CD14-positive monocyte (primary cell): Measurements from ENCODE around the gene CSNK1D. TPM values are rescaled to one million over a fixed set of nuclear protein-coding genes. Genes with fewer than 3 reads are reported as not detected.

Experiments used
- DNase-seq, 3 donors: peaks; one replicate each; pipeline ENCODE4 v3.0.0-alpha.2; 2011 to 2022
- H2AFZ ChIP-seq: 2 replicates; pipeline ENCODE4 v1.6.0; 2012; ENCODE audit warnings: mild to moderate bottlenecking, low read depth, low read length, inconsistent platforms; ENCODE audit not compliant: insufficient read depth, poor library complexity, severe bottlenecking
- H3K27ac ChIP-seq, 2 donors: 1 replicate in 1 of 2; 2 replicates in 1 of 2; pipeline ENCODE4 v1.5.1; 2012 to 2013; ENCODE audit warnings: low read length in 2 of 2, control low read depth in 1 of 2, inconsistent platforms in 1 of 2, low read depth in 1 of 2, mild to moderate bottlenecking in 1 of 2
- H3K27me3 ChIP-seq, 2 donors: one replicate each; pipeline versions ENCODE4 v1.6.0 to v1.6.1; 2011 to 2013; ENCODE audit warnings: low read length in 2 of 2; ENCODE audit not compliant: control insufficient read depth in 2 of 2, insufficient read depth in 2 of 2
- H3K36me3 ChIP-seq, 2 donors: replicated peaks in 1 of 2; 1 replicate in 1 of 2; 2 replicates in 1 of 2; pipeline versions ENCODE4 v1.5.1 to v1.6.1; 2012 to 2013; ENCODE audit warnings: low read length in 2 of 2, control low read depth in 1 of 2, inconsistent platforms in 1 of 2, mild to moderate bottlenecking in 1 of 2; ENCODE audit not compliant: insufficient read depth in 2 of 2, control insufficient read depth in 1 of 2
- H3K4me1 ChIP-seq, 2 donors: 1 replicate in 1 of 2; 2 replicates in 1 of 2; pipeline versions ENCODE4 v1.5.1 to v1.6.1; 2012 to 2013; ENCODE audit warnings: low read length in 2 of 2, control low read depth in 1 of 2, inconsistent platforms in 1 of 2, mild to moderate bottlenecking in 1 of 2, moderate library complexity in 1 of 2; ENCODE audit not compliant: insufficient read depth in 2 of 2, control insufficient read depth in 1 of 2
- H3K4me2 ChIP-seq: replicated peaks from 2 replicates; pipeline ENCODE3; 2012; ENCODE audit warnings: low read length, moderate library complexity, mild to moderate bottlenecking; ENCODE audit not compliant: poor library complexity, severe bottlenecking; ENCODE audit errors: extremely low read depth
- H3K4me3 ChIP-seq, 3 experiments: fragments of 200-600 bp in 1 of 3; sonication (generic) in 1 of 3; replicated peaks in 1 of 3; 1 replicate in 2 of 3; 2 replicates in 1 of 3; pipeline ENCODE4 v1.5.1; 2011 to 2013; ENCODE audit warnings: low read length in 3 of 3, mild to moderate bottlenecking in 3 of 3, control low read depth in 2 of 3, low read depth in 2 of 3, inconsistent platforms in 1 of 3, moderate library complexity in 1 of 3
- H3K79me2 ChIP-seq: 2 replicates; pipeline ENCODE4 v1.6.0; 2012; ENCODE audit warnings: mild to moderate bottlenecking, control low read depth, inconsistent platforms, low read length, moderate library complexity; ENCODE audit not compliant: insufficient read depth
- H3K9ac ChIP-seq: 2 replicates; pipeline ENCODE4 v1.6.0; 2017; ENCODE audit warnings: low read length, mild to moderate bottlenecking; ENCODE audit not compliant: insufficient read depth, poor library complexity, severe bottlenecking
- H3K9me3 ChIP-seq, 2 donors: replicated peaks in 1 of 2; 1 replicate in 1 of 2; 2 replicates in 1 of 2; pipeline versions ENCODE4 v1.5.1 to v1.6.1; 2012 to 2013; ENCODE audit warnings: low read length in 2 of 2, control low read depth in 1 of 2; ENCODE audit not compliant: control insufficient read depth in 1 of 2, insufficient read depth in 1 of 2
- H4K20me1 ChIP-seq: 2 replicates; pipeline ENCODE4 v1.6.0; 2012; ENCODE audit warnings: mild to moderate bottlenecking, low read length, control low read depth, moderate library complexity; ENCODE audit not compliant: insufficient read depth
- H3K27ac Mint-ChIP-seq, 7 donors: one replicate each; pipeline ENCODE4 v1.8.0; 2020; ENCODE audit warnings: mild to moderate bottlenecking in 7 of 7, mixed read lengths in 7 of 7, moderate library complexity in 6 of 7, inconsistent platforms in 2 of 7
- H3K27me3 Mint-ChIP-seq, 3 donors: one replicate each; pipeline ENCODE4 v1.8.0; 2021 to 2022; ENCODE audit warnings: low read depth in 3 of 3, mild to moderate bottlenecking in 3 of 3, mixed read lengths in 3 of 3, moderate library complexity in 3 of 3, inconsistent platforms in 1 of 3
- H3K36me3 Mint-ChIP-seq, 2 donors: one replicate each; pipeline ENCODE4 v1.8.0; 2020; ENCODE audit warnings: mixed read lengths in 2 of 2, inconsistent platforms in 1 of 2, mild to moderate bottlenecking in 1 of 2
- H3K4me1 Mint-ChIP-seq: one replicate; pipeline ENCODE4 v1.8.0; 2020; ENCODE audit warnings: mild to moderate bottlenecking, mixed read lengths
- H3K4me3 Mint-ChIP-seq, 2 donors: one replicate each; pipeline ENCODE4 v1.8.0; 2020; ENCODE audit warnings: mild to moderate bottlenecking in 2 of 2, mixed read lengths in 2 of 2, moderate library complexity in 1 of 2
- H3K9me3 Mint-ChIP-seq, 7 donors: one replicate each; pipeline ENCODE4 v1.8.0; 2020 to 2022; ENCODE audit warnings: mixed read lengths in 7 of 7, mild to moderate bottlenecking in 6 of 7, moderate library complexity in 6 of 7, inconsistent platforms in 2 of 7
- CTCF ChIP-seq: fragments of 200-600 bp; IDR thresholded peaks from one replicate; pipeline ENCODE4 v1.8.0; 2022; ENCODE audit warnings: antibody characterized with exemption, mild to moderate bottlenecking
- WGBS: methylation state at CpG from one replicate; pipeline ENCODE4 v1.1.5; 2013; ENCODE audit warnings: missing lambda C conversion rate; ENCODE audit not compliant: insufficient coverage; 5-methylcytosine and 5-hydroxymethylcytosine counted together
- intact Hi-C, 2 donors: fragments of 100-400 bp; cut with micrococcal nuclease; formaldehyde crosslinking; loops; one replicate each; pipeline versions ENCODE4 v1.15.0 to v1.15.1; 2023
- polyA plus RNA-seq, 3 donors: library from polyadenylated mRNA; depleted of rRNA in 1 of 3; unstranded in 2 of 3; stranded (reverse) in 1 of 3; fragments of 300-500 nt in 2 of 3; fragments of >200 nt in 1 of 3; fragmentation: Illumina TruSeq in 2 of 3; gene quantifications; 1 replicate in 2 of 3; 2 replicates in 1 of 3; pipeline ENCODE4 v1.2.3, GENCODE V29; 2012 to 2021

The CSNK1D gene
- polyA plus RNA-seq, 3 donors = 47.0 to 299 (median 60.9) TPM

GRCh38 chr17:82267575-82268379, 5.7 kb downstream of the CSNK1D start:
- Histone ChIP-seq H3K9ac (no peak overlapping the region), H2AFZ (no peak overlapping the region), H4K20me1 (peaks cover 99% of the 10 kb centered on the region), H3K36me3 (peaks cover 63 to 86% of the 10 kb centered on the region in 2 donors), H3K4me1 (peaks cover 44 to 60% of the 10 kb centered on the region in 2 donors), H3K79me2 (peaks cover 100% of the 10 kb centered on the region), H3K4me3 (peak overlapping the region in 1 of 3 experiments; percentile 29), H3K4me2 (peak overlapping the region; percentile 29), H3K27ac (peak overlapping the region; percentile 75 to 83), H3K9me3 (no peaks in the 10 kb centered on the region), H3K27me3 (no peaks in the 10 kb centered on the region)
- intact Hi-C loops = no loop called here
- H3K9me3 Mint-ChIP-seq = no peaks in the 10 kb centered on the region
- H3K27ac Mint-ChIP-seq = peak overlapping the region; percentile 80 to 94 (median 90)
- peak; percentile 87 to 93 (median 89) for DNase-seq
- H3K4me1 Mint-ChIP-seq = peaks cover 60% of the 10 kb centered on the region
- H3K36me3 Mint-ChIP-seq = peaks cover 84 to 94% of the 10 kb centered on the region in 2 donors
- 47% methylated on average over 18 of the region's 21 CpGs for WGBS
- H3K27me3 Mint-ChIP-seq = peaks cover 0 to 3% (median 0%) of the 10 kb centered on the region in 3 donors
- no peak for TF ChIP-seq CTCF
- H3K4me3 Mint-ChIP-seq = peak overlapping the region; percentile 56 to 74

- DNase-seq = no peak
- no peak overlapping the region for H3K4me3 ChIP-seq
- no peak overlapping the region for H3K9ac ChIP-seq
- no peak overlapping the region for H3K4me3 Mint-ChIP-seq
- H3K9me3 Mint-ChIP-seq = peaks cover 0 to 2% (median 0%) of the 10 kb centered on the region in 7 donors
- intact Hi-C loops = no loop called here
- peaks cover 46% of the 10 kb centered on the region for H3K4me1 Mint-ChIP-seq
- H3K27ac ChIP-seq = peak overlapping the region in 1 of 2 donors; percentile 9
- H4K20me1 ChIP-seq = peaks cover 100% of the 10 kb centered on the region
- H3K9me3 ChIP-seq = no peaks in the 10 kb centered on the region
- no peak overlapping the region for H3K4me2 ChIP-seq
- H3K27ac Mint-ChIP-seq = peak overlapping the region in 5 of 7 donors; percentile 9 to 93 (median 53)
- peaks cover 71 to 93% of the 10 kb centered on the region in 2 donors for H3K36me3 ChIP-seq
- no peak overlapping the region for H2AFZ ChIP-seq
- no peak for TF ChIP-seq CTCF
- H3K27me3 ChIP-seq = no peaks in the 10 kb centered on the region
- peaks cover 100% of the 10 kb centered on the region for H3K79me2 ChIP-seq
- 88% methylated on average over 6 of the region's 10 CpGs for WGBS
- H3K4me1 ChIP-seq = peaks cover 30 to 45% of the 10 kb centered on the region in 2 donors
- peaks cover 87 to 96% of the 10 kb centered on the region in 2 donors for H3K36me3 Mint-ChIP-seq
- H3K27me3 Mint-ChIP-seq = no peaks in the 10 kb centered on the region
These were observed 7.4 kb downstream of the CSNK1D start for GRCh38 chr17:82266142-82266541.
